Measurements from ENCODE around the gene RSRC1.

DNA sequence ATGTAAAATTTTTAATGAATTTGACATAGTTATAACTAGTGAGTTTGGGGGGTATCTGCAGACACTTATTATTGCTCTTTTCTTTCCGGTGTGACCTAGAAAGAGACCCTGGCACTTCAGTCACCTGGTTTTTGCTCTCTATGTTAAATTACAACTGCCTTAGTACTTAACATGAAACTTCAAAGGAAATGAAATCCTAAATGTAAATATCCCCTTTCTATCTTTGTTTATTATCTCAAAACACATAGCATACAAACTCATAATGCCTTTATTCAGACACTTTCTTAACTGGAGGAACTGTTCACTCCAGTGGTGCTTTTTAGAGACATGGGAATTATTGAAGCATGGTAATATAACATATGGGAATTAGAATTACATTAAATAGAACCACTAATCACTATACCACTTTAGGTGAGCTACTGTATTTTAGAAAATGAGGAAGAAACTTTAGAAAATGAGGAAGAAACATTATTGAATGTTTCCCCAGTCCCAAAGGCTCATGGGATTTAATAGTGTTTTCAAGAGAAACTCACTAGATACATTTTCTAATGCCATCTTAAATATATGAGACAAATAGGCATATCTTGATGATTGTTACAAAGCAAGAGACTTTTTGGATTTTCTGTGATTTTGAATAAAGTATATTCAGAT lies 341.6 kb downstream of the RSRC1 start:
- no peak for TF ChIP-seq FIP1L1 (IDR thresholded peaks at IDR 0.05; ENCODE audit: borderline replicate concordance, insufficient read depth, low read depth, low read length)
- TF ChIP-seq ARID2 (CRISPR knock-in tag; IDR thresholded peaks at IDR 0.05; ENCODE audit: borderline replicate concordance) = no peak
- TF ChIP-seq, protein P1, sequence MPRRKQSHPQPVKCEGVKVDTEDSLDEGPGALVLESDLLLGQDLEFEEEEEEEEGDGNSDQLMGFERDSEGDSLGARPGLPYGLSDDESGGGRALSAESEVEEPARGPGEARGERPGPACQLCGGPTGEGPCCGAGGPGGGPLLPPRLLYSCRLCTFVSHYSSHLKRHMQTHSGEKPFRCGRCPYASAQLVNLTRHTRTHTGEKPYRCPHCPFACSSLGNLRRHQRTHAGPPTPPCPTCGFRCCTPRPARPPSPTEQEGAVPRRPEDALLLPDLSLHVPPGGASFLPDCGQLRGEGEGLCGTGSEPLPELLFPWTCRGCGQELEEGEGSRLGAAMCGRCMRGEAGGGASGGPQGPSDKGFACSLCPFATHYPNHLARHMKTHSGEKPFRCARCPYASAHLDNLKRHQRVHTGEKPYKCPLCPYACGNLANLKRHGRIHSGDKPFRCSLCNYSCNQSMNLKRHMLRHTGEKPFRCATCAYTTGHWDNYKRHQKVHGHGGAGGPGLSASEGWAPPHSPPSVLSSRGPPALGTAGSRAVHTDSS (CRISPR knock-in tag; conservative IDR thresholded peaks at IDR 0.05) = no peak
- TF ChIP-seq TGIF2 (CRISPR knock-in tag; IDR thresholded peaks at IDR 0.05) = no peak
- no peak for TF ChIP-seq HOXA5 (CRISPR knock-in tag; IDR thresholded peaks at IDR 0.05)

Data from HepG2 (cell line).